ENCODE data around the gene CASQ2.

Gene CASQ2

DNA sequence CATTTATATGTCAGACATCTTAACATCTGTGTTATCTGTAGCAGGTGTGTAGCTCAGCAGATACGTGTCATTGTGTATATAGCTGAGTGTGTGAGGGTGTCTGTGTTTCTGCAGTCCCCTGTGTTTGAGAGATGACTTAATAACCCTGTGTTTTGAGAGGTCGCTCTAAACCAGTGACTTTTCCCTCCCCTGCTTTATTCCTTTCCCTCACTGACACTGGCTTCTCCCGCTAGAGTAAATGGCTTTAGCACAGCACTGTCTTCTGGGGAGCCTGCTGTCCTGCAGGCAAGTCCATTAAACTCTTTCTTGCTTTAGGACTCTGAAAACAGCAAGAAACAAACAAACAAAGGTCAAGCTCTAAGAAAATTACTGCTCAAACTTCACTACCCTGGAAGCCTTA is 73.7 kb downstream of the CASQ2 start:
- H3K4me3 ChIP-seq (ENCODE audit: low read length in 2 of 2), result no peak overlapping the region
- no peak overlapping the region for H4K91ac ChIP-seq (ENCODE audit: low read depth, low read length, poor library complexity)
- H3K14ac ChIP-seq (ENCODE audit: low read length), result no peak overlapping the region
- no peak overlapping the region for H3K18ac ChIP-seq (ENCODE audit: low read length)
- H2BK12ac ChIP-seq (ENCODE audit: low read length), result no peak overlapping the region
- H3K9me3 ChIP-seq (replicated peaks in 1 of 2; ENCODE audit: control insufficient read depth in 2 of 2, insufficient read depth in 1 of 2, low read depth in 1 of 2, low read length in 2 of 2), result no peaks in the 10 kb centered on the region
- H3K4ac ChIP-seq (ENCODE audit: low read length), result no peak overlapping the region
- H3K4me1 ChIP-seq (ENCODE audit: control insufficient read depth in 2 of 2, insufficient read depth in 1 of 2, low read depth in 1 of 2, low read length in 2 of 2), result peaks cover 0 to 7% of the 10 kb centered on the region in 2 donors
- H3K23ac ChIP-seq (ENCODE audit: low read depth, low read length, poor library complexity), result no peak overlapping the region
- peaks cover 5 to 9% of the 10 kb centered on the region in 2 donors for H3K36me3 ChIP-seq (replicated peaks in 1 of 2; ENCODE audit: control insufficient read depth in 2 of 2, insufficient read depth in 2 of 2, low read length in 2 of 2)
- DNase-seq (ENCODE audit: low spot score), result no peak
- no peak overlapping the region for H3K4me2 ChIP-seq (ENCODE audit: insufficient read depth, low read length, poor library complexity, severe bottlenecking)
- no peaks in the 10 kb centered on the region for H3K79me1 ChIP-seq (ENCODE audit: low read depth, low read length)
- no CpG with 5 or more reads among the region's 3 CpGs for WGBS, 2 donors (ENCODE audit: extremely low coverage in 2 of 2, insufficient read length in 2 of 2, insufficient replicate concordance in 1 of 2)
- no peak overlapping the region for H2BK5ac ChIP-seq (ENCODE audit: low read length)
- H4K8ac ChIP-seq (ENCODE audit: low read depth, low read length), result no peak overlapping the region
- no peak overlapping the region for H2AK5ac ChIP-seq (ENCODE audit: low read depth, low read length)
- no peak overlapping the region for H2BK120ac ChIP-seq (ENCODE audit: low read depth, low read length)
- no peak overlapping the region for H2AFZ ChIP-seq (ENCODE audit: low read length)
- no peak overlapping the region for H3K27ac ChIP-seq (replicated peaks; ENCODE audit: low read length)
- H2BK15ac ChIP-seq (ENCODE audit: low read length), result no peak overlapping the region
- no peaks in the 10 kb centered on the region for H3K27me3 ChIP-seq (ENCODE audit: control insufficient read depth in 3 of 3, insufficient read depth in 3 of 3, low read depth in 1 of 3, low read length in 3 of 3)
- no peak overlapping the region for H3K9ac ChIP-seq (ENCODE audit: low read depth, low read length, poor library complexity)

DNA sequence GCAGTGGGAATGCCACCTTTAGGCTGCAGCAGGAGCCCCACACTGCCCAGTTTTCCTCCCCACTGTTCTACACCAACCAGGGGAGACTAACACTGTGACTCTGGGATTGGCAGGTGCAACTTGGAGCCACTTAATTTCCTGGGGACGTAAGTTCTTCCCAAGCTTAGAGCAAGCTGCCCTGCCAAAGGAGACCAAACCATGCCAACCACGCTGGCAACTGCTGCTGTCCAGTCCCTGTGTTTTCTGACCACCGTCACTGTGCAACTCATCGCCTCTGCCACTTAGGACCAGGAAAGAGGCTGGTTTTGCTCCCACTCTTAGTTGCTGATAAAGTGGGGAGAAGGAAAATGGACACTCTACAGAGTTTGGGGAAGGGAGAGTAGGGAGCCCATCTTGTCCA is 76.3 kb downstream of the CASQ2 start:
- Histone ChIP-seq H3K4me2 (ENCODE audit: insufficient read depth, low read length, poor library complexity, severe bottlenecking) (no peak overlapping the region), H3K23ac (ENCODE audit: low read depth, low read length, poor library complexity) (no peak overlapping the region), H2BK120ac (ENCODE audit: low read depth, low read length) (no peak overlapping the region), H3K79me1 (ENCODE audit: low read depth, low read length) (no peaks in the 10 kb centered on the region), H4K91ac (ENCODE audit: low read depth, low read length, poor library complexity) (no peak overlapping the region), H3K36me3 (replicated peaks in 1 of 2; ENCODE audit: control insufficient read depth in 2 of 2, insufficient read depth in 2 of 2, low read length in 2 of 2) (peaks cover 5 to 9% of the 10 kb centered on the region in 2 donors), H3K9me3 (replicated peaks in 1 of 2; ENCODE audit: control insufficient read depth in 2 of 2, insufficient read depth in 1 of 2, low read depth in 1 of 2, low read length in 2 of 2) (no peaks in the 10 kb centered on the region), H3K18ac (ENCODE audit: low read length) (no peak overlapping the region), H3K4me1 (ENCODE audit: control insufficient read depth in 2 of 2, insufficient read depth in 1 of 2, low read depth in 1 of 2, low read length in 2 of 2) (peaks cover 0 to 7% of the 10 kb centered on the region in 2 donors), H3K14ac (ENCODE audit: low read length) (no peak overlapping the region), H3K27me3 (ENCODE audit: control insufficient read depth in 3 of 3, insufficient read depth in 3 of 3, low read depth in 1 of 3, low read length in 3 of 3) (no peaks in the 10 kb centered on the region), H3K4me3 (ENCODE audit: low read length in 2 of 2) (no peak overlapping the region), H2AK5ac (ENCODE audit: low read depth, low read length) (no peak overlapping the region), H2BK15ac (ENCODE audit: low read length) (no peak overlapping the region), H3K4ac (ENCODE audit: low read length) (no peak overlapping the region), H4K8ac (ENCODE audit: low read depth, low read length) (no peak overlapping the region), H3K9ac (ENCODE audit: low read depth, low read length, poor library complexity) (no peak overlapping the region), H3K27ac (replicated peaks; ENCODE audit: low read length) (no peak overlapping the region), H2BK12ac (ENCODE audit: low read length) (no peak overlapping the region), H2AFZ (ENCODE audit: low read length) (no peak overlapping the region), H2BK5ac (ENCODE audit: low read length) (no peak overlapping the region)
- no peak for DNase-seq (ENCODE audit: low spot score)
- no CpG with 5 or more reads among the region's 4 CpGs for WGBS, 2 donors (ENCODE audit: extremely low coverage in 2 of 2, insufficient read length in 2 of 2, insufficient replicate concordance in 1 of 2)

DNA sequence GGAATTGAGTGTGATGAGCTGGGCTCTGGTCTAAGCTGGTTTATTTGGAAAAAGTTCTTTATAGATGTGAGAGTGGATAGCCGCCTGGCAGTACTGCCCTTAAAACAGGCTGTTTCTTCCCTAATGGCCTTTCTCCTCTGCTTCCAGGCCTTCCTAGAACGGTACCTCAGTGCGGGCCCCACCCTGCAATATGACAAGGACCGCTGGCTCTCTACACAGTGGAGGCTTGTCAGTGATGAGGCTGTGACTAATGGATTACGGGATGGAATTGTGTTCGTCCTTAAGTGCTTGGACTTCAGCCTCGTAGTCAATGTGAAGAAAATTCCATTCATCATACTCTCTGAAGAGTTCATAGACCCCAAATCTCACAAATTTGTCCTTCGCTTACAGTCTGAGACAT is 77.5 kb downstream of the CASQ2 start:
- no peaks in the 10 kb centered on the region for H3K79me1 ChIP-seq (ENCODE audit: low read depth, low read length)
- H3K4ac ChIP-seq (ENCODE audit: low read length), result no peak overlapping the region
- no peak overlapping the region for H2BK5ac ChIP-seq (ENCODE audit: low read length)
- no peak overlapping the region for H2BK15ac ChIP-seq (ENCODE audit: low read length)
- no peak overlapping the region for H2AK5ac ChIP-seq (ENCODE audit: low read depth, low read length)
- H2BK120ac ChIP-seq (ENCODE audit: low read depth, low read length), result no peak overlapping the region
- no peaks in the 10 kb centered on the region for H3K9me3 ChIP-seq (replicated peaks in 1 of 2; ENCODE audit: control insufficient read depth in 2 of 2, insufficient read depth in 1 of 2, low read depth in 1 of 2, low read length in 2 of 2)
- no peak overlapping the region for H4K91ac ChIP-seq (ENCODE audit: low read depth, low read length, poor library complexity)
- H3K4me3 ChIP-seq (ENCODE audit: low read length in 2 of 2), result no peak overlapping the region
- H3K36me3 ChIP-seq (replicated peaks in 1 of 2; ENCODE audit: control insufficient read depth in 2 of 2, insufficient read depth in 2 of 2, low read length in 2 of 2), result peaks cover 5 to 9% of the 10 kb centered on the region in 2 donors
- no peak overlapping the region for H2AFZ ChIP-seq (ENCODE audit: low read length)
- H3K4me1 ChIP-seq (ENCODE audit: control insufficient read depth in 2 of 2, insufficient read depth in 1 of 2, low read depth in 1 of 2, low read length in 2 of 2), result peaks cover 0 to 4% of the 10 kb centered on the region in 2 donors
- H3K4me2 ChIP-seq (ENCODE audit: insufficient read depth, low read length, poor library complexity, severe bottlenecking), result no peak overlapping the region
- no peak overlapping the region for H4K8ac ChIP-seq (ENCODE audit: low read depth, low read length)
- H3K18ac ChIP-seq (ENCODE audit: low read length), result no peak overlapping the region
- H3K27ac ChIP-seq (replicated peaks; ENCODE audit: low read length), result no peak overlapping the region
- no CpG with 5 or more reads among the region's 8 CpGs for WGBS, 2 donors (ENCODE audit: extremely low coverage in 2 of 2, insufficient read length in 2 of 2, insufficient replicate concordance in 1 of 2)
- no peak for DNase-seq (ENCODE audit: low spot score)
- no peaks in the 10 kb centered on the region for H3K27me3 ChIP-seq (ENCODE audit: control insufficient read depth in 3 of 3, insufficient read depth in 3 of 3, low read depth in 1 of 3, low read length in 3 of 3)
- no peak overlapping the region for H3K14ac ChIP-seq (ENCODE audit: low read length)
- no peak overlapping the region for H3K23ac ChIP-seq (ENCODE audit: low read depth, low read length, poor library complexity)
- no peak overlapping the region for H2BK12ac ChIP-seq (ENCODE audit: low read length)
- H3K9ac ChIP-seq (ENCODE audit: low read depth, low read length, poor library complexity), result no peak overlapping the region

DNA sequence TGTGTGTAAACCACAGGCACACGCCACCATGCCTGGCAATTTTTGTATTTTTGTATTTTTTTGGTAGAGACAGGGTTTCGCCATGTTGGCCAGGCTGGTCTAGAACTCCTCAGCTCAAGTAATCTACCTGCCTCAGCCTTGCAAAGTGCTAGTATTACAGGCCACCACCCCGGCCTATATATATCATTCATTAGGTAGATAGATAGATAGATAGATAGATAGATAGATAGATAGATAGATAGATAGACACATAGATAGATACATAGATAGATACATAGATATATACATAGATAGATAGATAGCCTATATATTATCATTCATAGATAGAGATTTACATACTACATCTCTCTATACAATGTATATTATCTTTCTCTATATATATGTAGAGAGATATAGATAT is 80.8 kb downstream of the CASQ2 start:
- Histone ChIP-seq H3K27me3 (ENCODE audit: control insufficient read depth in 3 of 3, insufficient read depth in 3 of 3, low read depth in 1 of 3, low read length in 3 of 3) (no peaks in the 10 kb centered on the region), H3K79me1 (ENCODE audit: low read depth, low read length) (no peaks in the 10 kb centered on the region), H3K9ac (ENCODE audit: low read depth, low read length, poor library complexity) (no peak overlapping the region), H4K8ac (ENCODE audit: low read depth, low read length) (no peak overlapping the region), H2BK5ac (ENCODE audit: low read length) (no peak overlapping the region), H2AK5ac (ENCODE audit: low read depth, low read length) (no peak overlapping the region), H3K4me2 (ENCODE audit: insufficient read depth, low read length, poor library complexity, severe bottlenecking) (no peak overlapping the region), H3K36me3 (replicated peaks in 1 of 2; ENCODE audit: control insufficient read depth in 2 of 2, insufficient read depth in 2 of 2, low read length in 2 of 2) (peaks cover 12 to 21% of the 10 kb centered on the region in 2 donors), H3K18ac (ENCODE audit: low read length) (no peak overlapping the region), H2AFZ (ENCODE audit: low read length) (no peak overlapping the region), H3K27ac (replicated peaks; ENCODE audit: low read length) (no peak overlapping the region), H3K4me1 (ENCODE audit: control insufficient read depth in 2 of 2, insufficient read depth in 1 of 2, low read depth in 1 of 2, low read length in 2 of 2) (no peaks in the 10 kb centered on the region), H3K4ac (ENCODE audit: low read length) (no peak overlapping the region), H2BK15ac (ENCODE audit: low read length) (no peak overlapping the region), H3K4me3 (ENCODE audit: low read length in 2 of 2) (no peak overlapping the region), H2BK12ac (ENCODE audit: low read length) (no peak overlapping the region), H3K9me3 (replicated peaks in 1 of 2; ENCODE audit: control insufficient read depth in 2 of 2, insufficient read depth in 1 of 2, low read depth in 1 of 2, low read length in 2 of 2) (no peaks in the 10 kb centered on the region), H2BK120ac (ENCODE audit: low read depth, low read length) (no peak overlapping the region), H3K23ac (ENCODE audit: low read depth, low read length, poor library complexity) (no peak overlapping the region), H4K91ac (ENCODE audit: low read depth, low read length, poor library complexity) (no peak overlapping the region), H3K14ac (ENCODE audit: low read length) (no peak overlapping the region)
- no peak for DNase-seq (ENCODE audit: low spot score)
- no CpG with 5 or more reads among the region's 3 CpGs for WGBS, 2 donors (ENCODE audit: extremely low coverage in 2 of 2, insufficient read length in 2 of 2, insufficient replicate concordance in 1 of 2)

All from neuronal stem cell (in vitro differentiated cells).